HG03378 (cell line): ENCODE data around the gene ATP5F1D.

Experiments used
- ATAC-seq: cut with Tn5 transposase; IDR thresholded peaks from one replicate; pipeline ENCODE4 v1.9.1; 2021; ENCODE audit warnings: mild to moderate bottlenecking, moderate library complexity; ENCODE audit not compliant: unreplicated experiment

ATP5F1D gene

DNA sequence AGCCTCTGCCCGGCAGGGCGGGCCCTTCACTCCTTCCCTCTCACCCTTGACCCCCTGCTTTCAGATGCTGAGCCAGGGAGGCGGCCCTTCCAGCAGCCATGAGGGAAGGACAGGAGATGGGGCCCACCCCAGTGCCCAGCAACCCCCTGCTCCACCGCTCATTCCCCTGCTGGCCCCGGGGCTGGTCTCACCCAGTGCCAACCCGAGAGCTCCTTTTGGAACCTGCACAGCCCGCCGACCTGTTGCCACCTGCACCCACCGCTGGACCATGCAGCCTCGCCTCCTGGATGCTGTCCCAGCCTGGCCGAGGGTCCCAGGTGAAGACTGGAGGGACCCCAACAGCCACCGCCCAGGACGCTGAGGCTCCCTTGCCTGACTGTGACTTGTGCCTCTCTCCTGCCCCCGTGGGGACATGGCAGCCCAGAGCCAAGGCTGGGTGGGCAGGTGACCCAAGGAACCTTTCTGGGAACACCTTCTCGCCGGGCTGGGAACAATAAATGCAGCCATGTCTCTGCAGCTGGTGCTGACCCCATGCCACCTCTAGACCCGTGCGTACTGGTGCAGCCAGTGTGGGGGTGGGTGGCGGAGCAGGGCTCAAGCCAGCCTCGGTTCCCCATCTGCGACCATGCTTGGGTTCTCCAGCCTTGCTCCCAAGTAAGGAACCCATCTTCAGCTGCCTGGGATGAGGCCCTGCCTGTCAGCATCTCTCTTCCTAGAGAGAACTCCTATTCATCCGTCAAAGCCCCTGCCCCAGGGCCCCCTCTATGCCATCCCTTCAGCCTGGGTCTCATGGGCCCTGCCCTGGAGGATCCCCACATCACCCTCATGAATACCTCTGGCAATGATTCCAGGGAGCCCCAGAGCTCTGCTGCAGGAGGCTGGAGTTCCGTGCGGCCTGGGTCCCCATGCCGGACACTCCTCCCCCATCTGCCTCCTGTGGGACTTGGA lies 37.4 kb downstream of the ATP5F1D start:
- no peak for ATAC-seq

DNA sequence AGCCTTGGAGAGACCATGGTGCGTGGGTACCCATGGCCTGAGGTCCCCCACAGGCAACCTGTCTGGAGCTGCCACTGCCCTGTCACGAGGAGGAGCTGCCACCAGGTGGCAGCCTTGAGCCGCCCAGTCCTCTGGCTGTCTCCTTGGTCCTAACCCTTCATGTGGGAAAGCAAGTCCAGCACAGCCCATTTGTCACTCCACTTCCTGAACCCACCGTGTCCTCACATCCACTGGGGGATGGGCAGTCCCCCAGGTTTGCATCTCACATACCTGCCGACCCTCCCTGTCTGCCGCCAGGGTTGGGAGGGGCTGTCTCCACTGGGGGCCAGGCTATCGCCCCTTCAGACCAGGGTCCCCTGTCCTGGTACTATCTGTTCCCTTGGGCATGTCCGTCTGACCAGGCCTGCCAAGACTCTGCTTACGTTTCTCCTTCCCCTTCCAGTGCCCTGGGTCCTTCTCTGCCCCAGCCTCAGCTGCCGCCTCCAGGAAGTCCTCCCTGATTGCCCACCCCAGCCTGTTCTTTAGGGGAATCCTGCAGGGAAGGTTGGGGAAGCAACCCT lies 38.3 kb downstream of the ATP5F1D start:
- ATAC-seq, result no peak

DNA sequence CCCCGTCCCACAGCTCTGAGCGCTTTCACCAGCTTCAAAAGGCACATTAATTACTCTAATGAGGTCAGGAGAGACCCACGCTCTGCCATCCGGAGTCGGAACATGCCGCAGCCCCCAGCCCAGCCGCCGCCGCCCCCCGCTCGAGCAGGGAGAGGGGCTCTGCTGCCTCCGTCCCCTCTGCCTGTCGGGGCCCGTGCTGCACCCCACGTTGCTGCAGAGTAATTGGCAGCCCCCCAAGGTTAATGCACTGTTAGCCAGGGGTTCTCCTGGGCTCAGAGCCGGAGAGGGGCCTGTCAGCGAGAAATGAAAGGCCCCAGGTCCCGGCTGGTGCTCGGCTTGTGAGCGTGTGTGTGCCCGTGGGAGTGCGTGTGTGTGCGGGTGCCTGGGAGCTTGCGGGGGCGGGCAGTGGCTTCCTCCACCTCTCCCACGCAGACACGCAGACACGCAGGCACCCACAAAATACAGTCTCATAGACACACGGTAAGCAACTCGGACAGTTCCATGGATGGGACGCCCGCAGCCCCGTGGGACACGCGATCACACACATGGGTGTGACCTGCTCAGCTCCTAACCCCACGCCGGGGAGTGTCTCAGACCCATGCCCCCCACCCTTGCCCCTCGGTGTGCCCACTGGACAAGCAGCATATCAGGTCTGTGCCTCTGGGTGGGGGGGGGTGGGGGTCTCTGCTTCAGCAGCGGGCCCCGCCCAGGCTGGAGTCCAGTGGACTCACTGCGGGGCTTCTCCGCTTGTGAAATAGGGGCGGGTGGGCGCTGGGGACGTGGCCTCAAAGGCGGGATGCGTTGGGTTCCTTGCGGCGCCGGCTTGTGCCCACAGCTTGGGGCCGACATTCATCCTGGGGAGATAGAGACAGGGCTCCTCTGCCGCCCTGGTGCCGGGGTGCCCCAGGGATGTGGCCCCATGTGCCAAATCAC lies 39.4 kb downstream of the ATP5F1D start:
- no peak for ATAC-seq

DNA sequence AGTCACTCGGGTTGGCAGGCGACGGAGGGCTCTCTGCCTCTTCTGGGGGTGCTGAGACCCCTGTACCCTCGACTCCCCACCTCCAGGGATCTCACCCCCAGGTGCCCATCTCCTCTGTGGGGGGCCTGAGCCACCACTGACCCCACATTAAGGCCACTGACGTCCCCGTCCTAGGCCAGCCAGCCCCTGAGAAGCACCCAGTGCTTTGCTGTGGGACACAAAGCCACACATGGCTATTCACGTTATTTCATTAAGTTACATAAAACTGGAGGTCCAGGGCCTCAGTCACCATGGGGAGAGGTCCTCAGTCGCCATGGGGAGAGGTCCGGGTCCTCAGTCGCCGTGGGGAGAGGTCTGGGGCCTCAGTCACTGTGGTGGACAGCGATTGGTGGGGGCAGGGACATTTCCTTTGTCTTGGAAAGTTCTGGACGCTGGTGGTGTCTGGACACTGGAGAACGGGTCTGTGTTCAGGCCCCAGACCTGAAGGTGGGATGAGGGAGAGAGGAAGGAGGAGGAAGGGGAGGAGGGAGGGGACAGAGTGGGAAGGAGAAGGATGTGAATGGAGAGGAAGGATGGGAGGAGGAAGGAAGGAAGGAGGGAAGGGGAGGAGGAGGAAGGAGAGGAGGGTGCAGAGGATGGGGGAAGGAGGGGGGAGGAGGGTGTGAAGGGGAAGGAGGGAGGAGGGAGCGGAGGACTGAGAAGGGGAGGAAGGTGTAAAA lies 40.2 kb downstream of the ATP5F1D start:
- ATAC-seq, result no peak

DNA sequence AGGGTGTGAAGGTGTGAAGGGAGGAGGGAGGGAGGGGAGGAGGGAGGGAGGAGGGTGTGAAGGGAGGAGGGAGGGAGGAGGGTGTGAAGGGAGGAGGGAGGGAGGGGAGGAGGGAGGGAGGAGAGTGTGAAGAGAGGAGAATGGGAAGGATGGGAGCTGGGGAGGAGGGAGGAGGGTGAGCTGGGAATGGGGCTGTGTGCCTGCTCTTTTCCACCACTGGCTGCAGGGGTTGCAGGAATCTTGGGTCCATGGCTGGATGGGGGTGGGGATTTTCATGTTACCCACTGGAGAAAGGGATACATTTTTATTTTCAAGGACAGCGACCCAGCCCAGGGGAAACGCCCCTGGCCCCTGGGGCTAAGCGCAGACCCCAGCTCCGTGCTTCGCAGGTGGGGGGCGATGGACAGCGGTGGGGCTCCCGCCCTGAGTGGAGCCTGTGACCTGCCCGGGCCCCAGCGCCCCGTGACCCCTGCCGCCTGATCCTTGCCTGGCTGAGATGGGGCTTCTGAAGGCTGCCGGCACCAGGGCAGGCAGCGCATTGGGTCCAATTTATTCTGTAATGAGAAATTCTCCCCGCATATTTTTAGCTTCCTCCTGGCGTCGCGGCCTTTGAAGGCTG lies 41.1 kb downstream of the ATP5F1D start:
- no peak for ATAC-seq

DNA sequence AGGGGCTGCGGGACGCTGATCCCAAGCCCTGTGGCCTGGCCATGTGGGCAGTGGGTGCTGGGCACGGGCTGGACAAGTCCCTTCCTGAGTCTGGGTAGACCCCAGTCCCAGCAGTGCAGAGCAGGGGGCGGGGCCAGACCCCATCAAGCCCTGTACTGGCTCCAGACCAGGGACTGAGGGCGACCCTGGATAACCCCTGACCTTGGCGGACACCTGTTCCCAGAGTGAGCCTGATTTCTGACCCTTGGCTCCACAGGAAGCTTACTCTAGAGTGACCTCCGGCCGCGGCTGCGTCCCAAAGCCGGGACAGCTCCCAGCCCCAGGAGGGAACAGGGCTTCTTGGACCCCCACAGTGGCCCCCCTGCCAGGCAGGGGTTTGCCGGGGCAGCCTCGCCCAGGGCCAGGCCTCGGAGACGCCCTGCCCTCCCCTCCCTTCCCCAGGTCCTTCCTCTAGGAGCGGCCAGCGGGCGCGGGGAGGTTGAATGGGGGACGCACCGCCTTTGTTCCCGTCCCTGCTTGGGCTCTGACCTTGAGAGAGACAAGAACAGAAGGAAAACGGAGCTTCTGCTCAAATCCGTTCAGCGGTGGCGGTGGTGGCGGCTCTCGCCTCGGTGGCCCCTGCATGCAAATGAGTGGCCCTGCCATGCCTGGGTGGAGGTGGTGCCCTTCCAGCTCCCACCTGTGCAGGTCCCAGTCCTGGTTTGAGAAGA lies 41.8 kb downstream of the ATP5F1D start:
- no peak for ATAC-seq

DNA sequence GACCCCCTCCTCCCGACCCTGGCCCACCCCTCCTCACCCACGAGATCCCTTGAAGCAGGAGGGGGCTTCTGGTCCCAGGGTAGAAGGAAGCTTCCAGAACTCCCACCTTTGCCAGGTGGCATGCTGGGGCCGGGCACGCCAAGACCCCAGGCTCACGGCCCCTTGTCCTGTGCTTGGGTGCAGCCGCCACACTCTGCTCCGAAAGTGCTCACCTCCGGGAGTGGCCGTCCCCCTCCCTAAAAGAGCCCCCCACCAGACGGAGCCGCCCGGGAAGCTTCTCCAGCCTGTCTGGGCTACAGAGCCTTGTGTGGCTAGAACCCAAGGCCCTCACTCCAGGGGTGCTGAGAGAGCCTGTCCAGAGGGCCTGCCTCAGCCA lies 42.4 kb downstream of the ATP5F1D start:
- ATAC-seq, result no peak

DNA sequence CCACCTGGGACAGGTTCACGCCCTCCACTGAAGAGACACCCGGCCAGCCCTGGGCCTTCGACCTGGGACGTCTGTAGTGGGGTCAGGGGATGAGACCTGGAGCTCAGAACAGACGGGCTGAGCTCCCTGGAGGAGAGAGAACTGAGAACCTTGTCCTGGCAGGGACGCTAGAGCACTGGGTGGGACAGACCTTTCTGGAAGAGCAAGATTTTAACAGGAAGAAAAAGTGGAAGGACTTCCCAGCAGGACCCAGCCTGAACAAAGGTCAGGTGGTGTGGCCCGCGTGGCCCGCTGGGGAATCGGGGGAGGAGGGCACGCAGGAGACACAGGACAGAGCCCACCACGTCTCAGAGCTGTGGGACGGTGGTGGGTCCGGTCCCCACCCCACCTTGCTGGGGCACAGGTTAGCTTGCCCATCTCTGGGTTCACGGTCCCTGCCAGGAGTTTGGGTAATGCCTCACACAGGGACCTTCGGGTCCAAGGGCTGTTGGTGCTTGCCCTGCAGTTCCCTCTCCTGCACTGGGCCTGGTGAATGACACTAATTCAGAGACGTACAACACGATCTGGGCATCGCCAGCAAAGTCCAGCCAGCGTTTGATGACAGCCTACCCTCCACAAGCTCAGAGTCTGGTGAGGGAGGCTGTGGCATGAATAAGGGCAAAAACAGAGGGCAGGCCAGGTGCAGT lies 42.9 kb downstream of the ATP5F1D start:
- ATAC-seq, result no peak

DNA sequence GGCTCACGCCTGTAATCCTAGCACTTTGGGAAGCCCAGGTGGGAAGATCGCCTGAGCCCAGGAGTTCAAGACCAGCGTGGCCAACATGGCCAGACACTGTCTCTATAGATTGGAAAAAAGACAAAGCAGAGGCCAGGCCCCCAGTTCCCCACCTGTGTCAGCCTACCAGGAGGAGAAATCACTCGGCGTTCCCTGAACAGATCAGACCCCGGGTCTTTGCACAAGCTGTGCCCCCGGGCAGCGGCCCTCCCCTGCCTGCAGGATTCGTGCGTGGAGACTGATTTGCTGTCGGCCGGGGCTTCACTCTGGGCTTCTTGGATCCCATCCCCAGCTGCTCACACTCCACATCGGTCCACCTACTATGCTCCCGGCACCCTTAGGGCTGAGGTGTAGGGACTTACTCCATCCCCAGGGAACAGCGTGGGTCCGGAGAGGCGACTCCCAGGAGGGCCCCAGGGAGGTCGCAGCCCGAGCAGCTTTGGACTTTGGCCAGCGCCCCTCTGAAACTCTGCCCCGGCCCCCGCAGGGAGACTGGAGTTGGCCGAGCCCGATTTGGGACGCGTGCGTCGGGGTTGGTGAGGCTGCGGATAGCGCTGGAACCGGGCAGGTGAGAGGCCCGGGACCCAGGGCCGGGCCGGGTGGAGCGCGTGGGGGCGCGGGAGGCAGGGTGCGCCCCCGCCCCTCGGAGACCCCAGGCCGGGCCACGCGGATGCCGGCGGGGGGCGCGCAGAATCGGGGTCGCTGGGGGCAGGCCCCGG lies 43.6 kb downstream of the ATP5F1D start:
- no peak for ATAC-seq

DNA sequence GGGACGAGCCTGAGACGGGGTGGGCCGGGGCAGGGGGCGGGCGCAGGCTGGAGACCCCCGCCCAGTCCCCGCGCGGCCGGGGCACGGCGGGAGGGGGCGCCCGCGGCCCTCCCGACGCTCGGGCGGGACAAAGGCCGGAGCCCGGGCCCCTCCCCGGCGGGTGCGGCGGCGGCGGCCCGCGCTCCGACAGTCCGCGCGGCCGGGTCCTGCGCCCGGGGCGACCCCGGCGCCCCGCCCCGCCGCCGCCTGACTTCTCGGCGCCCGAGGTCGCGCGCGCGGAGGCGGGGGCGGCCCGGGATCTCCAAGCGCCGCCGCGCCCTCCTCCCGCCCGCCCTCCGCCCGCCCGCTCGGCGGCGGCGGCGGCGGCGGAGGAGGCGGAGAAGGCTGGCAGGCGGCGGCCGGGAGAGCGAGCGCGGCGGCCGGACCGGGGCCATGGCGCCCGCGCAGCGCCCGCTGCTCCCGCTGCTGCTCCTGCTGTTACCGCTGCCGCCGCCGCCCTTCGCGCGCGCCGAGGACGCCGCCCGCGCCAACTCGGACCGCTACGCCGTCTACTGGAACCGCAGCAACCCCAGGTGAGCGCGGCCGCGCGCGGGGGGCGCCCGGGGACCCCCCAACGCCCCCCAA lies 44.3 kb downstream of the ATP5F1D start, which contains the start of gene EFNA2:
Gene EFNA2 (plus strand): TSS at position 137 of the 624 bp plus-strand sequence. CDS start 296 bp downstream, at position 433.
- ATAC-seq, result no peak

DNA sequence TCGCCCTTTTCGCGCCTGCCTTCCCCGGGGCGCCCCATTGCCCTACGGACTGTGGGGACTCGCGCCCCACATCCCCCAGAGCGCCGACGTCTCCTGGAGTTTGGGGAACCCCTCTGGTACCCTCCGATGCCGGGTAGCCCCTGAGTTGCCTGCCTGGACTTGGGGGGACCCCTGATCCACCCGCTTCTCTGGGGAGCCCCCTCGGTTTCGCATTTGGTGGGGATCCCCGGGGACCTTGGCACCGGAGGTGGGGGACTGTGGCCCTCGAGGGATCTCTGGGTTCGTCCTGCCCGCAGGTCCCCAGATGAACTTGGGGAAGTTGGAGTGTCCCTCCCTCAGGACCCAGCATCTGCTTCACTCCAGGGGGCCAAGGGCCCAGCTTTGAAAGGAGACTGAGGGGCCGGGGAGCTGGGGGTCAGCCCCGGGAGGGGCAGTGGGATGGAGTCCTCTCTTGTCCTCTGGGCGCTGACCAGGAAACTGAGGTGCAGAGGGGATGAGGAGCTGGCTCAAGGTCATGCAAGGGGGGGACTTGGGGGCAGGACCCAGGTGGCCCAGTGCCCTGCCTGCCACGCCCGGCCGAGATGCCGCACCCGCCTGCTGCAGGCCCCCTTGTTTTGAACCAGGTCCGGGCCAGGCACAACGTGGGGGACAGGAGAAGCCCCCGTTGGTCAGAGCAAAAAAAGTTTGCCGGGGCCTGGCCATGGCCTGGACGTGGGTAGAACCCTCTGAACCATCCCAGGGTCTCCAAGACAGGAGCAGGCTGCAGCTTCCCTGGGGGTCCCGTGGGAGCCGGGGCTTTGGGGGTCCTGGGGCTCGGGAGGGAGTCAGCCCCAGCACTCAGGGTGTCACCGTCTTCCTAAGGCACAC lies 45.2 kb downstream of the ATP5F1D start:
- ATAC-seq, result no peak

DNA sequence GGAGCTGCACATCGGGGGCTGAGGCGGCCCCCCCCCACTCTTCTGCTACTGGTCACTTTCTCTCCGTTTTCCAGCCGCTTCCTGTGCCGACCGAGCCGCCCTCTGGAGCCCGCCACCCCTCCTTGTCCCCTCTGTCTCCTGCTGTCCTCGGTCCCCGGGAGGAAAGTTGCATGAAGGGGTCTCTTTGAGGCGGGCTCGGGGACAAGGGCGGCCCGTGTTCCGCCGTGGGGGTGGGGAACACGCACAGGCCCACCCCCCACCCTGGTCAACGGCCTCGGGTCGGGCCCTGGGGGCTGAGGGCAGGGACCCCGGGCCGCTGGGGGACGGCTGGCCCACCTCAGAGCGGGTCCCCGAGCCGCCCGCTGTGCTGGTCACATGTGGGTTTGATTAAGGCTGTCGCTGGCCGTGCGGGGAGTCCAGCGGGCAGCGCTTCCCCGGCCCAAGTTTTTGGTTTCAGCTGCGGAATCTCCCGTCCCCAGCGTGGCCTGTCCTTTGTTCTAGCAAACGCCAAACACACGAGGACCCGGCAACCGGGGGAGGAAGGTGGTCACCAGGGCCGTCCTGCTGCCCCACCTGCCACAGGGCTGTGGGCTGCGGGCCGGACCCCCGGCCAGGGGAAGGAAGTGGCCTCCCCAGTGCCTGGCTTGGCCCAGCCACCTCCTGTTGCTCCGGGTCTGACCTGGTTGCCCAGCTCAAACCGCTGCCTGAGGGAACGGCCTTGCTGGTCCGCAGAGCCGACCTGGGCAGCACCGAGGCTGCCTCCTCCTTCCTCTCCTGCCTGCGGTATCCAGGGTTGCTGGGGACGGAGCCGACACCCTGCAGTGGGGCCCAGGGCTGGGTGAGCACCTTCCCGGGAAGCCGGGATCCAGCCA lies 46.0 kb downstream of the ATP5F1D start:
- ATAC-seq, result no peak

DNA sequence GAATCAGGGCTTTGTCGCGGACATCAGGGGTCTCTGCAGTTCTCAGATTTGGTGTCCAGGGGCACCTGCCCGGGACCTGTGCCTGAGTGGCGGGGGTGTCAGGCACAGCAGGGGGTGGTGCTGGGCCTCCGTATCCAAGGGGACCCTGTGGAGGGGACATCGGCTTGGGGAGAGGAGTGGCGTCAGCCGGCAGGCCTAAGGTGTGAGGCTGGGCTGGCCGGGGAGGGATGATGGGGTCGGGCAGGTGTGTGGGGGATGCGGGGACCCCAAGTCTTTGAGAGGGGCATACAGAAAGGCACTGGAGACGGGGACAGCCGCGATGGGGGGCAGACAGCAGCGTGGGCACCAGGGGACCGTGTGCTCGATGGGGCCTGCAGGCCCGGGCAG lies 46.7 kb downstream of the ATP5F1D start:
- no peak for ATAC-seq

DNA sequence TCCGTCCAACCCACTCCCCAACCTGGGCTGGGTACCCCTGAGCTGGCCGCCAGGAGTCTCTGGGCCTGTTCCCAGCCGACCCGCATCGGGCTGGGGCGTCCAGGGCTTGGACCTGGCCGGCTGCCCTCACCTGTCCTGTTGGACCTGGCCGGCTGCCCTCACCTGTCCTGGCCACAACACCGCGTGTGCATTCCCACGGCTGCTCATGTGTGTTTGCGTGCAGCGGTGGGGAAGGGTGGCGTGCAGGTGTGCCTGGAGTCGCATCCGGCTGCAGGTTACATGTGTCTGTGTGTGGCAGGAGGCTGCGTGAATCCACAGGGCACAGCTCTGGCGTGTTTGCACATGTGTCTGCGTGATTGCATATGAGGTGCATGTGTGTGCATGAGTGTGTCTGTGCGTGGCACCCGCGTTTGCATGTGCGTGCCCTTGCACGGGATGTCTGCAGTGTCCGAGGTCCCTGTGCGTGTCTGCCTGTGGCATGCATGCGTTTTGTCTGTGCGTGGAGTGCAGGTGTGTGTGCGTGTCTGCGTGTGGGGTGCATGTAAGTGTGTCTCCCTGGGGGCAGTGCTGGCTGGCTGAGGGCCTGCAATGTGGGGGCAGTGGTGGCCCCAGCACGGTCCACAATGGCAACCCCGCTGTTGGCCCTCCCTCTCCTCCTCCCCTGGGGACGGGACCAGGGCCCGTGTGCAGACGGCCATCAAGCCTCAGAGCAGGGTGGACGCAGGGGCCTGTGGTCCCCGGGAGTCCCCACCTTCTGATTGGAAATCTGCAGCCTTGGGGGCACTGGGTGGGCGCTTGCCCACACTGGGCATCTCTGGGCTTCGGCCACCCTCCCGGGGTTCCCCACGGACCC lies 47.5 kb downstream of the ATP5F1D start:
- no peak for ATAC-seq

DNA sequence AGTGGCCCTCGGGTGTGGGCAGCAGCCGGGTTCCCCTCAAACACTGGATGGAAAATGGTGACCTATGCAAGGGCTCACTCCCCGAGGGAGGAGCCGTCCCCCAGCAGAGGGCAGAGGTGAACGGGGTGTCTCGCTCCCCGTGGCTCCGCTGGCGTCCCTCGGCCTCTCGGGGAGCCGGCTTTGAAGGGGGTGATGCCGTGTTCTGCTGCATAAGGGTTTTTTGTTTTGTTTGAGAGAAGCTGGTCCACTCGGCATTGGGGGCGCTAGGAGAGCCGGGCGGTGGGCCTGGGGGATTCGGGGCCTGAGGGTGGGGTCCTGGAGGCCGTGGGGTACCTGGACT lies 48.1 kb downstream of the ATP5F1D start:
- ATAC-seq, result no peak
